GM19328 (cell line): ENCODE measurements around the gene MDFI.

Experiments used
- ATAC-seq: cut with Tn5 transposase; IDR thresholded peaks from one replicate; pipeline ENCODE4 v1.9.1; 2021; ENCODE audit warnings: mild to moderate bottlenecking, moderate library complexity; ENCODE audit not compliant: unreplicated experiment

MDFI gene

GRCh38 chr6:41670703-41671360, 32.6 kb downstream of the MDFI start:
- no peak for ATAC-seq

- ATAC-seq = no peak
Measured at GRCh38 chr6:41671376-41671775, 33.1 kb downstream of the MDFI start.

- no peak for ATAC-seq
Measured at GRCh38 chr6:41672016-41672415, 33.7 kb downstream of the MDFI start.

GRCh38 chr6:41672816-41673703, 34.8 kb downstream of the MDFI start:
- no peak for ATAC-seq

GRCh38 chr6:41673704-41674000, 35.4 kb downstream of the MDFI start:
- no peak for ATAC-seq

GRCh38 chr6:41674231-41675000, 36.1 kb downstream of the MDFI start:
- no peak for ATAC-seq

GRCh38 chr6:41675176-41675775, 37.0 kb downstream of the MDFI start:
- no peak for ATAC-seq

GRCh38 chr6:41675992-41676391, 37.7 kb downstream of the MDFI start:
- no peak for ATAC-seq

- no peak for ATAC-seq
Measured at GRCh38 chr6:41676431-41676830, 38.2 kb downstream of the MDFI start.

- ATAC-seq = no peak
Measured at GRCh38 chr6:41677124-41677921, 39.1 kb downstream of the MDFI start.

GRCh38 chr6:41678511-41679084, 40.3 kb downstream of the MDFI start:
- ATAC-seq = no peak

GRCh38 chr6:41679696-41680095, 41.4 kb downstream of the MDFI start:
- ATAC-seq = no peak

- ATAC-seq = no peak
Measured at GRCh38 chr6:41680182-41680965, 42.1 kb downstream of the MDFI start.

- ATAC-seq = no peak
Measured at GRCh38 chr6:41682056-41682477, 43.8 kb downstream of the MDFI start.

- ATAC-seq = no peak
Measured at GRCh38 chr6:41682497-41683272, 44.4 kb downstream of the MDFI start.

GRCh38 chr6:41683273-41683522, 44.9 kb downstream of the MDFI start:
- no peak for ATAC-seq

- peak; percentile 55 for ATAC-seq
Measured at GRCh38 chr6:41683523-41684310, 45.4 kb downstream of the MDFI start.
